ENCODE measurements around the gene TPCN1.

The TPCN1 gene

DNA sequence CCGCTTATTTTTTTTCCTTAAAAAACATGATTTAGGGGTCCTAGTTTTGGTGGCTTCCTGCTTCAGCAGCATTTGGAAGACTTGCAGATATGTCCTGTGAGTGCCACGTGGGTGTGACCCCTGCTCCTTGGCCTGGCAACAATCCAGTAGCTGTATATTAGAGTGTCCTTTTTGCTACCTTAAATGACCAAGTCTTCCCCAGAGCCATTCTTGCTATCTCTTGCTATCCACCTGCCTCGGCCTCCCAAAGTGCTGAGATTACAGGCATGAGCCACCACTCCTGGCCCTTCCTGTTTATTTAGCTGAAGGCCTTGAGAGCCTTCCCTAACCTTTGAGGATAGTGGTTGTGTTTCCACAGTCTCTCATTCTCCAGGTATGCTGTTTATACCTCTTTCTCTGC is 17.0 kb downstream of the TPCN1 start:
- in situ Hi-C loops (cut with MboI; ENCODE audit: low sequenced_read_pairs) = no loop called here

- in situ Hi-C loops (cut with MboI; ENCODE audit: low sequenced_read_pairs) = no loop called here
These were observed 18.1 kb downstream of the TPCN1 start for GRCh38 chr12:113239288-113239771.

- in situ Hi-C loops (cut with MboI; ENCODE audit: low sequenced_read_pairs) = no loop called here
These were observed 18.6 kb downstream of the TPCN1 start for GRCh38 chr12:113239811-113240331.

GRCh38 chr12:113240395-113240794 is 19.1 kb downstream of the TPCN1 start:
- in situ Hi-C loops (cut with MboI; ENCODE audit: low sequenced_read_pairs) = no loop called here

DNA sequence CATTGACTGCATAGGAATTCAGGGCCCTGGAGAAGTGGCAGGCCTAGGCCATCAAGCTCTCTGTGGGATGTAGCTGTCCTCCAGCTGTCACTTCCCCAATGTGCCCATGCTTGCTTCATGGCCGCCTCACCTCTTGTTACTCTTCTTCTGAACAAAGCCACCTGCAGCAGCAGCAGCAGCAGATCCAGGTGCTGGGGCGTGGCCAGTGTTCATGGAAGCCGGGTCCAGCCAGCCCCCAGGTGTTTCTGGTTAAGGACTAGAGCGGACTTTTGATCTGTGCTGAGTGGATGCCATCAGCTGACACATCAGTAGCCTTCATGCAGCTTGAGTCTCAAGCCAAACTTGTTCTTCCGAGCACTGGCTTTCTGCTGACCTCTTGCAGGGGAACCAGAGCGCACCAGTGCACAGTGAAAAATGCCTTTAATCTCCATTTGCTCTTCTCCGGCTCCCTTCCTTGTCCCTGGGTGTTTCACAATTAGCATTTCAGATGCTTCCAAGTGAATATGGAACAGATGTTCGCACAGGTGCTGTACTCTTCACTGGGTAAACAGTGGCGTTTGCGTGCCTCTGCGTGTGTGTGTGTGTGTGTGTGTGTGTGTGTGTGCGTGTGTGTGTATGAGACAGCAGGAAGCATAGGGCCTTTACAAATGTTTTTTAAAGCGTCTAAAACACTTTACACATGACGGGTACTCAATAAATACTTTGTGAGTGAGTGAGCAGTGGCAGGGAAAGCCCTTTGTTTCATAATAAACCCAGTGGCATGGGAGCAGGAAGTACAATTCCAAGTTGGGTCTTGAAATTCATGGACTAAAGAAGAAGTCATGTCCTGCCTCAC is 20.1 kb downstream of the TPCN1 start:
- in situ Hi-C loops (cut with MboI; ENCODE audit: low sequenced_read_pairs) = no loop called here

GRCh38 chr12:113242026-113242418 is 20.8 kb downstream of the TPCN1 start:
- in situ Hi-C loops (cut with MboI; ENCODE audit: low sequenced_read_pairs) = no loop called here

GRCh38 chr12:113242560-113242959 is 21.3 kb downstream of the TPCN1 start:
- in situ Hi-C loops (cut with MboI; ENCODE audit: low sequenced_read_pairs) = no loop called here

DNA sequence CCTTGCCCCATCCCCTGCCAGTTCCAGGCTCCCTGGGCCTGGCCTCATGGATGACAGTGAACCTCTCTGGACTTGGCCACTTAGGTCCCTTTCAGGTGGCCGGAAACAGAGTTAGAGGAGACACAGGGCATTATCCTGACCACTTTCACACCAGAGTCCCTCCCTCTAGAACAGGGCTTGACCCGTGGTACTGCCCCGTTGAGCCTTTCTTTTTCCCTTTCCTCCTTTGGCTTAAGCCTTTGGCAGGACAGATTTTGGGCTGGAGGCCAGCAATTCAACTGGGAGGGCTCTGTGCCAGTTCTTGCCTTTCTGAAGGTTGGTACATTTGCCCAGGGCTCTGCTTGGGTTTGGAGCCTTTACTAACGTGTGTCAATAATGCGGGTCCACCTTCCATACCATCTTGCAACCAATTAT is 22.8 kb downstream of the TPCN1 start:
- in situ Hi-C loops (cut with MboI; ENCODE audit: low sequenced_read_pairs) = no loop called here

- in situ Hi-C loops (cut with MboI; ENCODE audit: low sequenced_read_pairs) = no loop called here
These were observed 23.3 kb downstream of the TPCN1 start for GRCh38 chr12:113244478-113244958.

- in situ Hi-C loops (cut with MboI; ENCODE audit: low sequenced_read_pairs) = no loop called here
These were observed 24.6 kb downstream of the TPCN1 start for GRCh38 chr12:113245695-113246477.

DNA sequence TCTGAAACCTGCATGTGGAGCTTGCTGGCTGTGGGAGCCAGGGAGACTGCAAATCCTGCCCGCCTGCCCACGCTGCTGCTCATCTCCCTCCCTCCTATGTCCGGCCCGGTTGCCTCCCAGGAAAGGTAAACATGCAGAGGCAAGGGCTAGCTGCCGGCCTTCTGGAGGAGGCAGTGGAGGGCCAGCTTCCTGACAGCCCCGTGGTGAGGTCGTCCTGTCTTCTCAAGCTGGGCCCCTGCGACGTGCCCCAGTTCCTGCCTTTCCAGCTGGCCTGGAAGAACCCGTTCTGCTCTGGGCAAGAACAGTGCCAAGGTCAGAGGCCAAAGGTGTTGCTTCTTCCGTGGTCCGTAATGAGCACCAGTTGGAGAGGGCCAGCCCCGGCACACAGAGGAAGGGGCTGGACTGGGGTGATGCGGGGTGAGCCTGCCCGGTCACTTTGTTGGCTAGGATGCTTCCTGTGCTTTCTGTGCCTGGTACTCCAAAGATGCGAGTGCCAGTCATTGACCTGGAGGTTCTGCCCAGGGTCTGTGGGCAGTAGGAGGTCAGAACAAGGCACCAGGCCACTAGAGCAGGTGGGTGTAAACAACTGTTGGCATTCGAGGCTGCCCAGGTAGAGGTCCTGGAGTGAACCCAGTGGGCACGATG is 25.3 kb downstream of the TPCN1 start:
- in situ Hi-C loops (cut with MboI; ENCODE audit: low sequenced_read_pairs) = no loop called here

DNA sequence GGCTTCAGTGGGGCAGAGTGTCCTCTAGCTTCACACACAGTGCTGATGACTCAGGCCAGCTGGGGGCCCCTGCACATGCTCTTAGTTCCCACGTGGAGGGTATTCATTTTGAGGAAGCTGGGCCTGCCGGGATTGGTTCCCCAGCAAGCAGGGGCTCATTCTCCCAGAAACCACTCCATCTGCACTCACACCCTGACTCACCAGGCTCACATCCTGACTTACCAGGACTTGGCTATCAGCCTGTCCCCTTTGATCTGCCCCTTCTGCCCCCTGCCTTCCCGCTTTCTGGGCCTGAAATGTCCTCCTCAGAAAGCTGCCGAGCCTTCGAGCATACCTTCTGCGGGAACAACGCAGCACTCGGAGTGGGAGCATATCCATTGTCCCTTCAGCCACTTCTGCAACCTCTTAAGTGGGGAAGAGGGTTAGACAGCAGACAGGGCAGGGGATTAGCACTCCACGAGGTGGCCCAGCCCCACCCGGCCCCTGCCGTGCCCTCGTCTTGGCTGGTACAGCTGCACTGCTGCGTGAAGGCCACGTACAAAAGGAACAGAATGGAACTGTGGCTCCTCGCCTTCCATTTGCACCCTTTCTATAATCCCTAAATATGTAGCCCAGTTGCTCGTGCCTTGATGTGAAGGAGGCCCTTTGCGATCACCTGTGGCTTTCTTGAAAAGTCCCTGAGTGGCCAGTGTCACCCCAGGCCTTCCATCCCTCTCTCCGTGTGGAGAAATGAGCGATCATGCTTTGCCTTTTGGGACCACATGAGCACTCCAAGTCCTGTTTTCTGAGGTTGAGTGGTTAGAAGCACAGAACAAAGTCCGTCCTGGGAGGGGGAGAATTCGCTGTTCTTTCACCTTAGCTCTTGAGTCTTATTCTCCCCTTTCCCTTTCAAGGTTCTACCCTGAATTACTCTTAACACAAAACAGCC is 26.1 kb downstream of the TPCN1 start:
- in situ Hi-C loops (cut with MboI; ENCODE audit: low sequenced_read_pairs) = no loop called here

DNA sequence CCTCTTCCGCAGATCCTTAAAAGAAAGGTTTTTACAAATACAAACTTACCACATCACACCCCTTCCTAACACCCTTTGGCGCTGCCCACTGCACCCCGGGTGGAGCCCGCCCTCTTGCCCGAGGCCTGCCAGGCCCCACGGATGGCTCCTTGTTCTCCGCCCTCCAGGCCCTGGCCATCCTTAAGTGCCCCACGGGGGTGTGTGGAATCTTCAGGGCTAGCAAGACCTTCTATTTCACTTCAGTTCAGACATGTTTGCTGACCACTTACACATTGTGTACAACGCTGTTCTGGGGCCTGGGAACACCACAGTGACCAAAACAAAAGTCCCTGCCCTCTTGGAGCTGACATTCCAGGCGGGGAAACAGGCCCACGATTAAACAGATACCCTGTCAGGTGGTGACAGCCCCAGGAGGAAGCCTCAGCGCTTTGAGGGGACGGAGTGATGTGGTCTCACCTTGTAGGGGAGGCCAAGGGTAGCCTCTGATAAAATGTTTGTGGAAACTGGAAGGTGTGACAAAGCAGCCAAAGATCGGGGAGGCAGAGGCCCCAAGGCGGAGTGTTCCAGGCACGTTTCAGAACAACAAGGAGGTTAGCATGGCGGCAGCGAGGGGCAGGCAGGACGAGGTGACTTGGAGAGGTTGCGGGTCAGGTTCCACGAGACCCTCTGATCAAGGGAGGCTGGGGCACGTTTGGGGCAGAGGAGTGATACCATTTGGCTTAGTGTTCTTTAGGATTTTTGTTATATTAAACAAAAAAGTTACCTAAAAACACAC is 27.0 kb downstream of the TPCN1 start:
- in situ Hi-C loops (cut with MboI; ENCODE audit: low sequenced_read_pairs) = no loop called here

GRCh38 chr12:113248842-113249435 is 27.7 kb downstream of the TPCN1 start:
- in situ Hi-C loops (cut with MboI; ENCODE audit: low sequenced_read_pairs) = no loop called here

GRCh38 chr12:113249546-113249945 is 28.3 kb downstream of the TPCN1 start:
- in situ Hi-C loops (cut with MboI; ENCODE audit: low sequenced_read_pairs) = no loop called here

GRCh38 chr12:113250045-113250444 is 28.8 kb downstream of the TPCN1 start:
- in situ Hi-C loops (cut with MboI; ENCODE audit: low sequenced_read_pairs) = no loop called here

DNA sequence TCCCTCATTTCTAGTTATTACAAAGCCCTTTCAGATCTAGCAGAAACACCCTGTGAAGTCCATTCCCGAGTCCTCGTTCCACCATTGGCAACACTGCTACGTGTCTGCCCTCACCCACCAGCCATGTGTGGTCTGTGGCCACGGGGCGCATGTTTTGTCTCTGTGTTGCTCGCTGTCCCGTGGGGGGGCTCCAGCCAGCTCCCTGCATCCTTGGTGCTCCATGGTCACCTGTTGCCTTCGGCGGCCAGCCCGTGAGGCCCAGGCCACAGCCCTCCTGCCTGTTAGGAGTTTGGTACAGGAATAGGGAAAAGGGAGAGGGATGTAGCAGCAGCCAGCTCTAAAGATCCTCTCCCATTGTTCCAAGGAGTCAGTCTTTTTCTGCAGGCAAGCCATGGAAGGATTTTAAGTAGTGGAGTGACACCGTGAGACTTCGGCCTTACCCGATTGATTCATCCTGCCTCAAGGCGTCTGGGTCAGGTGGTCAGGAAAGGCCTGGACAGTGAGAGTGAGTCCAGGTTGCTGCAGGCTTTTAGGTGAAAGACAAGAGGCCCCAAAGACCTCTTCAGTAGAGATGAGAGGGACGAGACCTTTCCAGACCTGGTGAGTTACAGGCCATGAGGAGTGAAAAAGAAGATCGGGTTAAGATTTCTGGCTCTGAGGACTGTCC is 30.3 kb downstream of the TPCN1 start:
- in situ Hi-C loops (cut with MboI; ENCODE audit: low sequenced_read_pairs) = no loop called here

GRCh38 chr12:113252494-113252893 is 31.2 kb downstream of the TPCN1 start:
- in situ Hi-C loops (cut with MboI; ENCODE audit: low sequenced_read_pairs) = no loop called here
